GM12874 (cell line): ENCODE results near the gene HLA-DQB1.

ENCODE experiments used
- CTCF ChIP-seq: IDR thresholded peaks from 2 replicates; pipeline ENCODE4 v1.5.1; 2011; ENCODE audit warnings: low read depth, mild to moderate bottlenecking, control low read depth, low read length, moderate library complexity; ENCODE audit not compliant: insufficient read depth

Gene HLA-DQB1

GRCh38 chr6:32689531-32690501, 23.4 kb upstream of the HLA-DQB1 start:
- TF ChIP-seq CTCF: no peak

GRCh38 chr6:32685603-32686002, 19.1 kb upstream of the HLA-DQB1 start:
- TF ChIP-seq CTCF: no peak

DNA sequence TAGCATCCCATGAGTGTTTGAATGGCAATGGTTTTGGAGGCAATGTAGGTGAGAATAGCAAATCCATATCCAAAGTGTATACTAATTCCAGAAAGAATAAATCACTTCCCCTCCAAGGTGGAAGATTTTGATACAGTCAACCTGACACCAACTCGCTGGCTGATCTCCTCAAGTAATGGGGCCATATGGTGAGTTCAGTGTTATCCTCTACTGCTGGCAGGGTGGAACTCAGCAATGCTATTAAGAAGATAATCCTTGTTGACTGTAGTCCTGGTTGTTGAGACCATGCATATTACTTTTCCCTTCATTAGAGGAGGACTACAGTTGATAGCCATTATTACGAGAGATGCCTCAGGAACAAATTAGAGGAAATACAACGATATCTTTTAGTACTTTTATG, 17.8 kb upstream of the HLA-DQB1 start:
- TF ChIP-seq CTCF: no peak

- no peak for TF ChIP-seq CTCF
These were observed 13.6 kb upstream of the HLA-DQB1 start for GRCh38 chr6:32680055-32680454.

DNA sequence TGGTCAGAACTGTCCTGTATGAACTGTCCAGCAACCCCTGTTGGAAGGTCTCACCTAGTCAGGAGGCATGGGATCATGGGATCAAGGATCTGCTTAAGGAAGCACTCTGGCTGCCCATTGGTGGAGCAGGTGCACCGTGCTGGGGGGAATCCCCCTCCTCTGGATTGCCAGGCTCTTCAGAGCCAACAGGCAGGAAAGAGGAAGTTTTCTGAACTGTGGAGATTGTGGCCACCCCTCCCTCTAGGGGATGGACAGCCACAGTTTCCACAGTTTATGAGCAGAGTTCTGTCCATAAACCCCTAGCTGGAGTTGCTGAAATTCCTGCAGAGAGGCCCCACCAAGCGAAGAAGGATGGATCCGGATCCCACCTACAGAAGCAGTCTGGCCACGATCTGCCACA, 13.0 kb upstream of the HLA-DQB1 start:
- no peak for TF ChIP-seq CTCF

- TF ChIP-seq CTCF: no peak
These were observed 3.4 kb upstream of the HLA-DQB1 start for GRCh38 chr6:32669893-32670292.

GRCh38 chr6:32669240-32669639, 2.8 kb upstream of the HLA-DQB1 start:
- no peak for TF ChIP-seq CTCF
